ENCODE results near the gene PLCB4.

PLCB4 gene

DNA sequence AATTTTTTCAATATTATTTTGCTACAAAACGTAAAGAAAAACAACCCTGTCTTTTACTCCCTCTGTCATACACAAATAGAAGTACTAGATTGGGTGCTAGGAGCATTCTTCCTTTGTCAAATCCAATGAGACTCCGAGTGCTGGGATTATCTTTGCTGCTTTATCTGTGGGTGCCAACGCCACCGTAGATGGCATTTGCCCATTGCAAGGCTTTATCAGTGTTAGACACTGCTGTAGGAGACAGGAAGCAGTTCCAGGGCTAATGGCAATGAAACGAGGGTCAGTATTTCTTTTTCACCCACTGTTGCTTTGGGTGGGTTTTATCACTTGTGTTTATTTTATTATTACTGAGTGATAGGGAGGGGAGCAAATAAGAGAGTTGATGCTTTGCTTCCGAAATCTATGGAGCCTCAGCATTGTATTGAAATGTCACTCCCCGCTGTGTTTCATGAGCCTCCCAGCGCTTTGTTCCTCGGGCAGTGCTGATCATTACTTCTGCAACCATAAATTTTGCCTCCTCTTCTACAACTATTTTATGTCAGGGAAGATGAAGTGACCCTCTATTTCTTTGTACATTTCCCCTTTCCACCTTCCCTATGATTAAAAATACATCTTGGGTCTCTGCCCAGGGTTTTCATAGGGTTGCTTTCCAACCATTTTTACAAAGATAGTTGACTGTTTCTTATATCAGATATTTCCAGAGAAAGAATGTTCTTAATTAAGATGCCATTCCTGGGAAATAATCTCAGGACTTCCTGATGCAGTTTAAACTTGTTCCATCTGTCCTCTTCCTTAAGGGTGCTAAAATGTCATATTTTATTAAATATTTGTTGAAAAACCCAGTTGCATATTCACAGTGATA lies 358.8 kb downstream of the PLCB4 start:
- Histone ChIP-seq H3K4me3 (replicated peaks; ENCODE audit: insufficient read depth, low read length) (no peak overlapping the region), H3K27me3 (ENCODE audit: insufficient read depth, poor library complexity, severe bottlenecking) (no peaks in the 10 kb centered on the region), H3K27ac (replicated peaks) (no peak overlapping the region)
- TF ChIP-seq, protein P1, sequence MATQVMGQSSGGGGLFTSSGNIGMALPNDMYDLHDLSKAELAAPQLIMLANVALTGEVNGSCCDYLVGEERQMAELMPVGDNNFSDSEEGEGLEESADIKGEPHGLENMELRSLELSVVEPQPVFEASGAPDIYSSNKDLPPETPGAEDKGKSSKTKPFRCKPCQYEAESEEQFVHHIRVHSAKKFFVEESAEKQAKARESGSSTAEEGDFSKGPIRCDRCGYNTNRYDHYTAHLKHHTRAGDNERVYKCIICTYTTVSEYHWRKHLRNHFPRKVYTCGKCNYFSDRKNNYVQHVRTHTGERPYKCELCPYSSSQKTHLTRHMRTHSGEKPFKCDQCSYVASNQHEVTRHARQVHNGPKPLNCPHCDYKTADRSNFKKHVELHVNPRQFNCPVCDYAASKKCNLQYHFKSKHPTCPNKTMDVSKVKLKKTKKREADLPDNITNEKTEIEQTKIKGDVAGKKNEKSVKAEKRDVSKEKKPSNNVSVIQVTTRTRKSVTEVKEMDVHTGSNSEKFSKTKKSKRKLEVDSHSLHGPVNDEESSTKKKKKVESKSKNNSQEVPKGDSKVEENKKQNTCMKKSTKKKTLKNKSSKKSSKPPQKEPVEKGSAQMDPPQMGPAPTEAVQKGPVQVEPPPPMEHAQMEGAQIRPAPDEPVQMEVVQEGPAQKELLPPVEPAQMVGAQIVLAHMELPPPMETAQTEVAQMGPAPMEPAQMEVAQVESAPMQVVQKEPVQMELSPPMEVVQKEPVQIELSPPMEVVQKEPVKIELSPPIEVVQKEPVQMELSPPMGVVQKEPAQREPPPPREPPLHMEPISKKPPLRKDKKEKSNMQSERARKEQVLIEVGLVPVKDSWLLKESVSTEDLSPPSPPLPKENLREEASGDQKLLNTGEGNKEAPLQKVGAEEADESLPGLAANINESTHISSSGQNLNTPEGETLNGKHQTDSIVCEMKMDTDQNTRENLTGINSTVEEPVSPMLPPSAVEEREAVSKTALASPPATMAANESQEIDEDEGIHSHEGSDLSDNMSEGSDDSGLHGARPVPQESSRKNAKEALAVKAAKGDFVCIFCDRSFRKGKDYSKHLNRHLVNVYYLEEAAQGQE (IDR thresholded peaks at IDR 0.05; ENCODE audit: insufficient replicate concordance, low read depth): no peak
- TF ChIP-seq POLR2AphosphoS5 (IDR thresholded peaks at IDR 0.05; ENCODE audit: low read depth) (no peak), GABPA (IDR thresholded peaks at IDR 0.05; ENCODE audit: low read depth) (no peak), SPI1 (IDR thresholded peaks at IDR 0.05; ENCODE audit: borderline replicate concordance, low read depth) (no peak)
- TF ChIP-seq, protein P2, sequence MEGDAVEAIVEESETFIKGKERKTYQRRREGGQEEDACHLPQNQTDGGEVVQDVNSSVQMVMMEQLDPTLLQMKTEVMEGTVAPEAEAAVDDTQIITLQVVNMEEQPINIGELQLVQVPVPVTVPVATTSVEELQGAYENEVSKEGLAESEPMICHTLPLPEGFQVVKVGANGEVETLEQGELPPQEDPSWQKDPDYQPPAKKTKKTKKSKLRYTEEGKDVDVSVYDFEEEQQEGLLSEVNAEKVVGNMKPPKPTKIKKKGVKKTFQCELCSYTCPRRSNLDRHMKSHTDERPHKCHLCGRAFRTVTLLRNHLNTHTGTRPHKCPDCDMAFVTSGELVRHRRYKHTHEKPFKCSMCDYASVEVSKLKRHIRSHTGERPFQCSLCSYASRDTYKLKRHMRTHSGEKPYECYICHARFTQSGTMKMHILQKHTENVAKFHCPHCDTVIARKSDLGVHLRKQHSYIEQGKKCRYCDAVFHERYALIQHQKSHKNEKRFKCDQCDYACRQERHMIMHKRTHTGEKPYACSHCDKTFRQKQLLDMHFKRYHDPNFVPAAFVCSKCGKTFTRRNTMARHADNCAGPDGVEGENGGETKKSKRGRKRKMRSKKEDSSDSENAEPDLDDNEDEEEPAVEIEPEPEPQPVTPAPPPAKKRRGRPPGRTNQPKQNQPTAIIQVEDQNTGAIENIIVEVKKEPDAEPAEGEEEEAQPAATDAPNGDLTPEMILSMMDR (IDR thresholded peaks at IDR 0.05; ENCODE audit: insufficient read depth, low read length): no peak
- DNase-seq (ENCODE audit: low read depth in 1 of 2, low spot score in 1 of 2): no peak

- no peak for DNase-seq (ENCODE audit: low read depth in 1 of 2, low spot score in 1 of 2)
- Histone ChIP-seq H3K4me3 (replicated peaks; ENCODE audit: insufficient read depth, low read length) (no peak overlapping the region), H3K27me3 (ENCODE audit: insufficient read depth, poor library complexity, severe bottlenecking) (no peaks in the 10 kb centered on the region), H3K27ac (replicated peaks) (no peak overlapping the region)
- TF ChIP-seq, protein P1 (IDR thresholded peaks at IDR 0.05; ENCODE audit: insufficient replicate concordance, low read depth): no peak
- TF ChIP-seq GABPA (IDR thresholded peaks at IDR 0.05; ENCODE audit: low read depth) (no peak), SPI1 (IDR thresholded peaks at IDR 0.05; ENCODE audit: borderline replicate concordance, low read depth) (no peak), POLR2AphosphoS5 (IDR thresholded peaks at IDR 0.05; ENCODE audit: low read depth) (no peak)
- TF ChIP-seq, protein P2 (IDR thresholded peaks at IDR 0.05; ENCODE audit: insufficient read depth, low read length): no peak
Measured at GRCh38 chr20:9428292-9428607, 359.4 kb downstream of the PLCB4 start.

GRCh38 chr20:9439806-9440205 lies 370.9 kb downstream of the PLCB4 start:
- no peak overlapping the region for H3K4me3 ChIP-seq (replicated peaks; ENCODE audit: insufficient read depth, low read length)
- DNase-seq (ENCODE audit: low read depth in 1 of 2, low spot score in 1 of 2): no peak
- H3K27ac ChIP-seq (replicated peaks): no peak overlapping the region
- TF ChIP-seq, protein P1 (IDR thresholded peaks at IDR 0.05; ENCODE audit: insufficient replicate concordance, low read depth): no peak
- TF ChIP-seq GABPA (IDR thresholded peaks at IDR 0.05; ENCODE audit: low read depth) (no peak), SPI1 (IDR thresholded peaks at IDR 0.05; ENCODE audit: borderline replicate concordance, low read depth) (no peak), POLR2AphosphoS5 (IDR thresholded peaks at IDR 0.05; ENCODE audit: low read depth) (no peak)
- TF ChIP-seq, protein P2 (IDR thresholded peaks at IDR 0.05; ENCODE audit: insufficient read depth, low read length): no peak
- no peaks in the 10 kb centered on the region for H3K27me3 ChIP-seq (ENCODE audit: insufficient read depth, poor library complexity, severe bottlenecking)
